Lower lobe of right lung (tissue), 2 donors: ENCODE data around the gene SYCP2. TPM values are rescaled to one million over a fixed set of nuclear protein-coding genes. Genes with fewer than 3 reads are reported as not detected.

ENCODE experiments used
- ATAC-seq, 2 donors: fragments of 200-7000 bp; cut with Tn5 transposase; one replicate each; pipeline ENCODE4 v1.9.1; 2020 to 2022; ENCODE audit warnings: mild to moderate bottlenecking in 2 of 2, moderate library complexity in 2 of 2
- DNase-seq: peaks from one replicate; pipeline ENCODE4 v3.0.0-alpha.2; 2020
- H3K27ac ChIP-seq: fragments of 200-600 bp; one replicate; pipeline ENCODE4 v1.8.0; 2022
- H3K27me3 ChIP-seq: fragments of 200-600 bp; one replicate; pipeline ENCODE4 v1.8.0; 2022; ENCODE audit warnings: low read depth
- H3K36me3 ChIP-seq: fragments of 200-600 bp; one replicate; pipeline ENCODE4 v1.8.0; 2022; ENCODE audit warnings: mild to moderate bottlenecking
- H3K4me1 ChIP-seq: fragments of 200-600 bp; one replicate; pipeline ENCODE4 v1.8.0; 2022
- H3K4me3 ChIP-seq: fragments of 200-600 bp; one replicate; pipeline ENCODE4 v1.8.0; 2022; ENCODE audit warnings: mild to moderate bottlenecking
- H3K9me3 ChIP-seq: fragments of 200-600 bp; one replicate; pipeline ENCODE4 v1.8.0; 2022
- intact Hi-C: fragments of 100-400 bp; cut with DNase I; formaldehyde crosslinking; loops from one replicate; pipeline ENCODE4 v1.11.0; 2022
- total RNA-seq: library from RNA; stranded (reverse); fragmentation: NEBNext Ultra II Directional; extraction: Animal tissue kit (Norgen Biotek cat#: 25700); gene quantifications from one replicate; pipeline ENCODE4 v1.2.1, GENCODE V29; 2021
- TF ChIP-seq, protein P1 (sequence below): fragments of 200-600 bp; IDR thresholded peaks from one replicate; pipeline ENCODE4 v1.8.0; 2022; ENCODE audit warnings: antibody characterized with exemption, mild to moderate bottlenecking
- donor health status: DM: no; HTN: yes; CAD: no; lungs with severe emphysema.

The SYCP2 gene
- total RNA-seq, 1 donor from 2014 or later: 3.5 TPM

DNA sequence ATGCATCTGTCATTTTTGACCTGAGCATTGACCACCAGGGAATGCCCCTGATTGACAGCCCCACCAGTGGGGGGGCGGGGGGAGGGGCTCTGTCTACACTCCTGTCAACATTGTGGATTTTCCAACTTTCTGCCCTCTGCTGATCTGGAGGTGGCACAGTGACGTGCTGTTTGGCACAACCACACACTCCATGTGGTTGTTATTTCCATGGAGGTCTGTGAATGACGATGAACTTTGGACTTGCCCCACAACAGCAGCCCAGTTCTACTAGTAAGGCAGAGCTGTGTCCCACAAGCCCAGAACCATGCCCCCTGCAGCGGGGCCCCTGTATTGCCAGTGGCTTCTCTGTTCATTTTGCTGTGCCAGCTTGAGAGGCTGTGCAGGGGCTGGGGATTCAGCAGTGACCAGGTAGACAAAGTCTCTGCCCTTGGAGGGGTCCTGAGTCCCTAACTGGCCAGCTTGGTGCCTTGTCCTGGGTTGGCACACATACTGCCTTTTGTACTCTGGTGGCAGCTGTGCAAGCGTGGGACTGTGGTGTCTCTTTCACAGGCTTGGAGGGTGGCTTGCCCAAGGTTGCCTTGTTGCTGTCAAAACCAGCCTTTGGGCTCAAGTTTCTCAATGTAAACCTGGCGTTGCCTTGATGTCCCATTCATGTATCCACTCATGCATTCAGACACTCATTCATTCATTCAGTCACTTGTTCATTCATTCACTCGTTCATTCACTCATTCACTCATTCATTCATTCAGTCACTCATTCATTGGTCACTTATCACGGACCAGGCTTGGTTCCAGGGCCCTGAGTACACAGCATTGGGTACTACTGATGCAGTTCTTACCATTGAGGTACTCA lies 108.5 kb downstream of the SYCP2 start:
- intact Hi-C loops: no loop called here

DNA sequence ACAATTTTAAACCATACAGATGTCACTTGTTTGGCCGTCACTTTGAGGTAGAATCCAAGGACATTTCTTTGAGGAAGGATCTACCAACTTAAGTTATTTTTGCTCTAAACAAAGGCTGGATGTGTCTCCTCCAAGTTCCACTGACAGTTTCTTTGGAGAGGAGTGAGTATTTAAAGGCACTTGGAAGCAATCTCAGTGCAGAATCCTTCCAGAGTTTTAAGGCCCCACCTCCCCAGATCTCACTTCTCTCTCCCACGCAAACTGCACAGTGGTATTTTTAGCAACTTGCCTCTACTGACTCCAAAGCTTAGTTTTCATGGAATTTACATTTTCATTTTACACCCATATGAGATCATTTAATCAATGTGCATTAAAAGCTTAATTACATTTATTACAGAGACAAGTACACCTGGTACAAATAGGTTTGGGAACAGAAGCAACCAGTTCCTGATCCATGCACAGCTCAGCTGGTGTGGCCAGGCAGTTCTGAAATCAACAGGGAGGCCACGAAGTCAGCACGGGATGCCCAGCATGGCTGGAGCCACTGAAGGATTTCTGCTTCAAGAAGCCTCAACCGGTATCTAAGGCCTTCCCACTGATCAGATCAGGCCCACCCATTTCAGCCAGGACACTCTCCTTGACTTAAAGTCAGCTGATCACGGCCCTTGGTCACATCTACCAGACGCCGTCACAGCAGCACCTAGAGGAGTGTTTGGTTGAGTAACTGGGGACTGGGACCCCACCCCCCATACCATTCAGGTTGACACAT lies 109.8 kb downstream of the SYCP2 start:
- Histone ChIP-seq H3K4me1 (peaks cover 5% of the 10 kb centered on the region), H3K27ac (no peak overlapping the region), H3K36me3 (no peaks in the 10 kb centered on the region), H3K27me3 (no peaks in the 10 kb centered on the region), H3K4me3 (no peak overlapping the region), H3K9me3 (no peaks in the 10 kb centered on the region)
- no peak for DNase-seq
- intact Hi-C loops: no loop called here
- TF ChIP-seq, protein P1, sequence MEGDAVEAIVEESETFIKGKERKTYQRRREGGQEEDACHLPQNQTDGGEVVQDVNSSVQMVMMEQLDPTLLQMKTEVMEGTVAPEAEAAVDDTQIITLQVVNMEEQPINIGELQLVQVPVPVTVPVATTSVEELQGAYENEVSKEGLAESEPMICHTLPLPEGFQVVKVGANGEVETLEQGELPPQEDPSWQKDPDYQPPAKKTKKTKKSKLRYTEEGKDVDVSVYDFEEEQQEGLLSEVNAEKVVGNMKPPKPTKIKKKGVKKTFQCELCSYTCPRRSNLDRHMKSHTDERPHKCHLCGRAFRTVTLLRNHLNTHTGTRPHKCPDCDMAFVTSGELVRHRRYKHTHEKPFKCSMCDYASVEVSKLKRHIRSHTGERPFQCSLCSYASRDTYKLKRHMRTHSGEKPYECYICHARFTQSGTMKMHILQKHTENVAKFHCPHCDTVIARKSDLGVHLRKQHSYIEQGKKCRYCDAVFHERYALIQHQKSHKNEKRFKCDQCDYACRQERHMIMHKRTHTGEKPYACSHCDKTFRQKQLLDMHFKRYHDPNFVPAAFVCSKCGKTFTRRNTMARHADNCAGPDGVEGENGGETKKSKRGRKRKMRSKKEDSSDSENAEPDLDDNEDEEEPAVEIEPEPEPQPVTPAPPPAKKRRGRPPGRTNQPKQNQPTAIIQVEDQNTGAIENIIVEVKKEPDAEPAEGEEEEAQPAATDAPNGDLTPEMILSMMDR: no peak
- no peak for ATAC-seq

More for the DNA sequence above, 108.5 kb downstream of the SYCP2 start:
- TF ChIP-seq, protein P1: no peak
- H3K27ac ChIP-seq: no peak overlapping the region
- no peaks in the 10 kb centered on the region for H3K9me3 ChIP-seq
- H3K27me3 ChIP-seq: no peaks in the 10 kb centered on the region
- no peaks in the 10 kb centered on the region for H3K36me3 ChIP-seq
- H3K4me3 ChIP-seq: no peak overlapping the region
- peaks cover 5% of the 10 kb centered on the region for H3K4me1 ChIP-seq
- ATAC-seq: no peak
- no peak for DNase-seq

DNA sequence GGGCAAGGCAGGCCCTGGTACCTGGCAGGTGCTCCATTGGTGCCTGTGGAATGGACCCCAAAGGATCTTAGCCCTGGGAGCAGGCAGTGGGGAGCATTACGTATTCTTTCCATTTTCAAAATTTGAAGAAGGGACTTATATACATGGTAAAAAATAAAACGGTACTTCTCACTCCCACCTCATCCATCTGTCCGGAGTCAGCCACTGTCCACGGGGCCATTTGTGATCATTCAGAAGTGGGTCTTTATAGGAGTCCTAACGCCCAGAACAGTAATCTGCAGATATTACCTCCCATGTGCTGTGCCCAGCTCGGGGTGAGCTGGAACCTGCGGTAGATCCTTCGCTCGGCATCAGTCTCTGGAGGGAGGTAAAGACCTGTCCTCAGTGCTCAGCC lies 110.4 kb downstream of the SYCP2 start:
- TF ChIP-seq, protein P1: no peak
- intact Hi-C loops: no loop called here
- no peak overlapping the region for H3K27ac ChIP-seq
- H3K4me1 ChIP-seq: peaks cover 5% of the 10 kb centered on the region
- DNase-seq: no peak
- no peak overlapping the region for H3K4me3 ChIP-seq
- no peaks in the 10 kb centered on the region for H3K9me3 ChIP-seq
- H3K27me3 ChIP-seq: no peaks in the 10 kb centered on the region
- no peak for ATAC-seq
- H3K36me3 ChIP-seq: no peaks in the 10 kb centered on the region

DNA sequence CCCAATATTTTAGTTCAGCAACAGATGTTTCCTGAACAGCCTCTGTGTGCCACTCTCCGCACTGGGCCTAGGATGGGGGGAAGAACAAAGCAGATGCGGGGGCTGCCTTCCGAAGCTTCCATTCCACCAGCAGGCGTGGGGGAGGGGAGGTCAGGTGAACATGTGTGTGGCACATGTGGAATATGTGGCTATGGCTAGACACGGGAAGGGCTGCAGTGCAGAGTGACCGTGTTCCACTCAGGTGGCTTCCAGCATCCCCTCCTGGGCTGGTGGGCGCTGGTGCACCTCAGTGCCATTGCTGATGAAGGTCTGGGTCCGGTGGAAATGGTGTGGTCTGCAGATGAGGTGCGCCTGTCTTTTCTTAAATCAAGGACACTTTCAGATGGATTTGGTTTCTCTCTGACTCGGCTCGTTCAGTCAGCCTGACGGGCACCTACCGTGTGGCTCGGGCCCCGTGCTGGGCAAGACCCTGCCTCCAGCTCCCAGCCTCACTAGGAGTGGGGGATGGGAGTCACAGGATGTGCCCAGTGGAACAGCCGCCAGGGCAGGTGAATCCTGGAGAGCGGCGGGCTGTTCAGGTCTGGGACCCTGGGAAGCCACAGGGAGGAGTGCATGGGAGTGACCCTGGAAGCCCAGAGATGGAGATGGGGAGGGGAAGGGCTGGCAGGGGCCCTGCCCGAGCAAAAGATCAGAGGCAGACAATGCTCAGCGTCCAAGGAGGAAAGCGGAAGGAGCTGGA lies 111.0 kb downstream of the SYCP2 start:
- Histone ChIP-seq H3K36me3 (no peaks in the 10 kb centered on the region), H3K4me1 (peaks cover 5% of the 10 kb centered on the region), H3K27ac (no peak overlapping the region), H3K27me3 (no peaks in the 10 kb centered on the region), H3K4me3 (no peak overlapping the region), H3K9me3 (no peaks in the 10 kb centered on the region)
- ATAC-seq (no peak), DNase-seq (no peak)
- TF ChIP-seq, protein P1: no peak
- intact Hi-C loops: no loop called here

DNA sequence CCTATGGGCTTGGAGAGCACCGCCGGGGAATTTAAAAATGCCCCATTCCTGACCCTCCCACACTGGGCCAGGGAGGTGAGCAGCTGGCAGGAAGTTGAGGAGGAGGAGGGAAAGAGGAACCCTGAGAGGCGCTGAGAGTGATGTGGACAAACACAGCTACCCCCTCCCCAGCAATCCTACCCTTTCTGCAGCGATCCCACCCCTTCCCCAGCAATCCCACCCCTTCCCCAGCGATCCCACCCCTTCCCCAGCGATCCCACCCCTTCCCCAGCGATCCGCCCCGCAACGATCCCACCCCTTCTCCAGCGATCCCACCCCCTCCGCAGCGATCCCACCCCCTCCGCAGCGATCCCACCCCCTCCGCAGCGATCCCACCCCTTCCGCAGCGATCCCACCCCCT lies 111.6 kb downstream of the SYCP2 start:
- peaks cover 5% of the 10 kb centered on the region for H3K4me1 ChIP-seq
- ATAC-seq: no peak
- TF ChIP-seq, protein P1: no peak
- no peak overlapping the region for H3K4me3 ChIP-seq
- intact Hi-C loops: no loop called here
- no peaks in the 10 kb centered on the region for H3K9me3 ChIP-seq
- no peaks in the 10 kb centered on the region for H3K36me3 ChIP-seq
- DNase-seq: no peak
- H3K27me3 ChIP-seq: no peaks in the 10 kb centered on the region
- H3K27ac ChIP-seq: no peak overlapping the region
